ENCODE measurements around the gene FAM124A.

FAM124A gene

GRCh38 chr13:51305271-51305967 lies 83.2 kb downstream of the FAM124A start:
- no peaks in the 10 kb centered on the region for H3K4me1 ChIP-seq
- H3K9me3 ChIP-seq (ENCODE audit: control insufficient read depth, low read length), result no peaks in the 10 kb centered on the region
- no peak overlapping the region for H3K9ac ChIP-seq
- H3K27ac ChIP-seq, result no peak overlapping the region
- H3K36me3 ChIP-seq (ENCODE audit: control insufficient read depth, insufficient read depth, low read length), result no peaks in the 10 kb centered on the region
- TF ChIP-seq CTCF (IDR thresholded peaks at IDR 0.05), result no peak
- no peak overlapping the region for H3K4me2 ChIP-seq (ENCODE audit: low read length)
- no peaks in the 10 kb centered on the region for H3K79me2 ChIP-seq
- no peaks in the 10 kb centered on the region for H3K27me3 ChIP-seq (ENCODE audit: control insufficient read depth, insufficient read depth, low read length)
- no peak overlapping the region for H2AFZ ChIP-seq
- no peak overlapping the region for H3K4me3 ChIP-seq (ENCODE audit: low read depth, low read length)

- H3K27ac ChIP-seq, result no peak overlapping the region
- H3K9ac ChIP-seq, result no peak overlapping the region
- no peaks in the 10 kb centered on the region for H3K9me3 ChIP-seq (ENCODE audit: control insufficient read depth, low read length)
- H3K4me2 ChIP-seq (ENCODE audit: low read length), result no peak overlapping the region
- H3K27me3 ChIP-seq (ENCODE audit: control insufficient read depth, insufficient read depth, low read length), result no peaks in the 10 kb centered on the region
- no peaks in the 10 kb centered on the region for H3K36me3 ChIP-seq (ENCODE audit: control insufficient read depth, insufficient read depth, low read length)
- no peak overlapping the region for H3K4me3 ChIP-seq (ENCODE audit: low read depth, low read length)
- no peak overlapping the region for H2AFZ ChIP-seq
- no peak for TF ChIP-seq CTCF (IDR thresholded peaks at IDR 0.05)
- no peaks in the 10 kb centered on the region for H3K79me2 ChIP-seq
- H3K4me1 ChIP-seq, result no peaks in the 10 kb centered on the region
Observed at GRCh38 chr13:51308781-51309180, 86.6 kb downstream of the FAM124A start.

GRCh38 chr13:51311231-51311630 lies 89.0 kb downstream of the FAM124A start:
- H3K36me3 ChIP-seq (ENCODE audit: control insufficient read depth, insufficient read depth, low read length), result no peaks in the 10 kb centered on the region
- no peak overlapping the region for H3K4me3 ChIP-seq (ENCODE audit: low read depth, low read length)
- H3K27ac ChIP-seq, result no peak overlapping the region
- H3K9me3 ChIP-seq (ENCODE audit: control insufficient read depth, low read length), result no peaks in the 10 kb centered on the region
- TF ChIP-seq CTCF (IDR thresholded peaks at IDR 0.05), result no peak
- no peaks in the 10 kb centered on the region for H3K79me2 ChIP-seq
- no peaks in the 10 kb centered on the region for H3K27me3 ChIP-seq (ENCODE audit: control insufficient read depth, insufficient read depth, low read length)
- H3K9ac ChIP-seq, result no peak overlapping the region
- no peak overlapping the region for H3K4me2 ChIP-seq (ENCODE audit: low read length)
- H3K4me1 ChIP-seq, result no peaks in the 10 kb centered on the region
- H2AFZ ChIP-seq, result no peak overlapping the region

GRCh38 chr13:51311957-51312520 lies 89.8 kb downstream of the FAM124A start:
- H3K4me2 ChIP-seq (ENCODE audit: low read length), result no peak overlapping the region
- H3K9me3 ChIP-seq (ENCODE audit: control insufficient read depth, low read length), result no peaks in the 10 kb centered on the region
- no peaks in the 10 kb centered on the region for H3K36me3 ChIP-seq (ENCODE audit: control insufficient read depth, insufficient read depth, low read length)
- TF ChIP-seq CTCF (IDR thresholded peaks at IDR 0.05), result no peak
- H3K4me3 ChIP-seq (ENCODE audit: low read depth, low read length), result no peak overlapping the region
- H3K27ac ChIP-seq, result no peak overlapping the region
- H2AFZ ChIP-seq, result no peak overlapping the region
- H3K9ac ChIP-seq, result no peak overlapping the region
- no peaks in the 10 kb centered on the region for H3K79me2 ChIP-seq
- H3K27me3 ChIP-seq (ENCODE audit: control insufficient read depth, insufficient read depth, low read length), result no peaks in the 10 kb centered on the region
- H3K4me1 ChIP-seq, result no peaks in the 10 kb centered on the region

GRCh38 chr13:51313619-51314018 lies 91.4 kb downstream of the FAM124A start:
- TF ChIP-seq CTCF (IDR thresholded peaks at IDR 0.05), result no peak
- Histone ChIP-seq H3K4me2 (ENCODE audit: low read length) (no peak overlapping the region), H3K4me3 (ENCODE audit: low read depth, low read length) (no peak overlapping the region), H3K27ac (no peak overlapping the region), H3K27me3 (ENCODE audit: control insufficient read depth, insufficient read depth, low read length) (no peaks in the 10 kb centered on the region), H3K36me3 (ENCODE audit: control insufficient read depth, insufficient read depth, low read length) (no peaks in the 10 kb centered on the region), H3K9me3 (ENCODE audit: control insufficient read depth, low read length) (no peaks in the 10 kb centered on the region), H3K4me1 (no peaks in the 10 kb centered on the region), H3K9ac (no peak overlapping the region), H2AFZ (no peak overlapping the region), H3K79me2 (no peaks in the 10 kb centered on the region)
